Measurements from ENCODE around the gene KIF4A. TPM values are rescaled to one million over a fixed set of nuclear protein-coding genes. Genes with fewer than 3 reads are reported as not detected.

KIF4A gene
- total RNA-seq, 2 donors from 2014 or later: 0.73 to 1.3 TPM

DNA sequence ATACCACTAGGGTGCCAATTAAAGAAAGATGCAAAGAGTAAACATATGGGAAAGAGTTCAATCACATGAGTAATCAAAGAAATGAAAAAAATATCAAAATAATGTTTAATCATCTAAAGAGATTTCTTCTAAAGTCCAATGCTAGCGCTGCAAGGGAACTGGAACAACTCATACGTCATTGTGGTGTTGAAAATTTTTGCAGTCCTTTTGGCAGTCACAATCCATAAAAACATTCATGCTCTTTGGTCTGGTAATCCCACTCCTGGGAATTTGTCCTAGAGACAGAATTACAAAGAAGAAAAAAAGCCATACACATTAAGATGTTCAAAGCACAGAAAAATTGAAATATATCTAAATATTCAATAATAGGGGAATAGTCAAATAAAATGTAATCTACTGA, 34.5 kb upstream of the KIF4A start:
- intact Hi-C loops (cut with DNase I): no loop called here
- DNase-seq (ENCODE audit: low spot score): no peak
- Histone ChIP-seq H3K9me3 (no peaks in the 10 kb centered on the region), H3K4me1 (replicated peaks) (no peaks in the 10 kb centered on the region), H3K27ac (no peak overlapping the region), H3K4me3 (no peak overlapping the region), H3K27me3 (replicated peaks; ENCODE audit: insufficient read depth) (no peaks in the 10 kb centered on the region), H3K36me3 (no peaks in the 10 kb centered on the region)
- TF ChIP-seq POLR2A (IDR thresholded peaks at IDR 0.05) (no peak), POLR2AphosphoS5 (IDR thresholded peaks at IDR 0.05) (no peak)
- TF ChIP-seq, protein P1, sequence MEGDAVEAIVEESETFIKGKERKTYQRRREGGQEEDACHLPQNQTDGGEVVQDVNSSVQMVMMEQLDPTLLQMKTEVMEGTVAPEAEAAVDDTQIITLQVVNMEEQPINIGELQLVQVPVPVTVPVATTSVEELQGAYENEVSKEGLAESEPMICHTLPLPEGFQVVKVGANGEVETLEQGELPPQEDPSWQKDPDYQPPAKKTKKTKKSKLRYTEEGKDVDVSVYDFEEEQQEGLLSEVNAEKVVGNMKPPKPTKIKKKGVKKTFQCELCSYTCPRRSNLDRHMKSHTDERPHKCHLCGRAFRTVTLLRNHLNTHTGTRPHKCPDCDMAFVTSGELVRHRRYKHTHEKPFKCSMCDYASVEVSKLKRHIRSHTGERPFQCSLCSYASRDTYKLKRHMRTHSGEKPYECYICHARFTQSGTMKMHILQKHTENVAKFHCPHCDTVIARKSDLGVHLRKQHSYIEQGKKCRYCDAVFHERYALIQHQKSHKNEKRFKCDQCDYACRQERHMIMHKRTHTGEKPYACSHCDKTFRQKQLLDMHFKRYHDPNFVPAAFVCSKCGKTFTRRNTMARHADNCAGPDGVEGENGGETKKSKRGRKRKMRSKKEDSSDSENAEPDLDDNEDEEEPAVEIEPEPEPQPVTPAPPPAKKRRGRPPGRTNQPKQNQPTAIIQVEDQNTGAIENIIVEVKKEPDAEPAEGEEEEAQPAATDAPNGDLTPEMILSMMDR (IDR thresholded peaks at IDR 0.05): no peak
- WGBS: 93% methylated on average over 2 of the region's 2 CpGs

DNA sequence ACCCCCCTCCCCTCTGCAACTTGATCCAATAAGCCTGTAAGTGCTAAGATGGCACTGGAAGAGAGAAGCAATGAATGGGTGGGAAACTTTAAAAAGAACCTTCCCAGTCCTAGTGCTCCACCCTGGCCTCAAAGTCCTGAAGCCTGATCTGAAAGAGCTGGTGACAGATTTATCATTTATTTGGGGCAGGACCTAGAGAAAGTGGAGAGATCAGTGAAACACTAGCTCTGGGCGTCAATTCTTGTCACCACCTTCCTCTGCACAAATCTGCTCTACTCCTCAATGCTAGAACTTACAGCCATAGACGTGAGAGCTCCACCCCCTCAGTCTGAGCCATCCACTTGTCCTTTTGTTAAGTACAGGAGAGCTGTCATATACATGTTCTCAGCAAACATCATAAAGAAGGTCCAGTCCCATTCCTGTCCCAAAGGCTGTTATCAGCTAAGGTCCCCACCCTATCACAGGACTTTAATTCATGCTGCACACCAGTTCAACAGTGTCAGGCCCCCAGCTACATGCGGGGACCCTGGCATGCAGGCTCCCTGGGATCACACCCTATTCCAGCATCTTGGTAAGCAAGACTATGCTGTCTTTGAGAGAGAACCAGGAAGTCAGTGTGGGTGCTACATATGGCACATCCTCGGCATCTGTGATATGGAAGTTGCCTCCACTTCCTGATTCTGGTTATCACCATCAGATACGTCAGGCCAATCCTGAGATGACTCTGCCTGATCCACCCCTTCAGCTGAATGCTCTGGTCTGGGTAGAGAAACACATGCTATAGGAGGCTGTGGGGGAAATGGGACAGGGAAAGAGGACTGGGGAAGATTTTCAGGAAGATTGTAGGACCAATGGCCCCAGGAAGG, 32.2 kb upstream of the KIF4A start:
- no peak for DNase-seq (ENCODE audit: low spot score)
- Histone ChIP-seq H3K4me1 (replicated peaks) (no peaks in the 10 kb centered on the region), H3K4me3 (no peak overlapping the region), H3K9me3 (no peaks in the 10 kb centered on the region), H3K27me3 (replicated peaks; ENCODE audit: insufficient read depth) (no peaks in the 10 kb centered on the region), H3K36me3 (no peaks in the 10 kb centered on the region), H3K27ac (no peak overlapping the region)
- intact Hi-C loops (cut with DNase I): no loop called here
- WGBS: 84% methylated on average over 5 of the region's 5 CpGs
- TF ChIP-seq, protein P1 (IDR thresholded peaks at IDR 0.05): no peak
- TF ChIP-seq POLR2A (IDR thresholded peaks at IDR 0.05): no peak
- TF ChIP-seq POLR2AphosphoS5 (IDR thresholded peaks at IDR 0.05): no peak

DNA sequence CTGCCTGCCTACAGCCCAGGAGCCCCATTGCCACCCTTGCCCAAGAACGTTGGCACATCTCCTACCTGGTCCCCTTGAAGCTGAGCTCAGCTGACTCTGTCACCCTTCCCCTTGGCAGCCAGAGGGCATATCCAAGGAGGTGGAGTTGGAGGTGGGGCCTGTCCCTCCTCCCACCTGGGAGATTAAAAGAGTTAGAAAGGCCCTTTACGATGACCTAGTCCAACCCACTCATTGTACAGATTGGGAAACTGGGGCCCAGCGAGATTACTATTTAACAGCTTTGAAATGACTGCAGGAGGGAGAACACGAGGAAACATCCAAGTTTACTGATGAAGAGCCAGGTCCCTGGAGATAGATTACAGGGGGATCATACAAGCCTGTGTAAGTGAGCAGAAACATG, 29.8 kb upstream of the KIF4A start, which contains the start of gene P2RY4:
P2RY4 (minus strand) TSS at position 101 of the 400 bp plus-strand sequence. CDS start 580 bp downstream, outside the sequence.
- Histone ChIP-seq H3K27ac (no peak within 1 kb of the TSS), H3K36me3 (no peaks in the 10 kb centered on the region), H3K9me3 (no peaks in the 10 kb centered on the region), H3K27me3 (replicated peaks; ENCODE audit: insufficient read depth) (no peaks in the 10 kb centered on the region), H3K4me3 (no peak within 1 kb of the TSS), H3K4me1 (replicated peaks) (no peaks in the 10 kb centered on the region)
- TF ChIP-seq POLR2A (IDR thresholded peaks at IDR 0.05) (no peak), POLR2AphosphoS5 (IDR thresholded peaks at IDR 0.05) (no peak)
- TF ChIP-seq, protein P1 (IDR thresholded peaks at IDR 0.05): no peak
- intact Hi-C loops (cut with DNase I): no loop called here
- DNase-seq (ENCODE audit: low spot score): no peak
- whole genome bisulfite sequencing: 62% methylated on average over 4 of the region's 4 CpGs

DNA sequence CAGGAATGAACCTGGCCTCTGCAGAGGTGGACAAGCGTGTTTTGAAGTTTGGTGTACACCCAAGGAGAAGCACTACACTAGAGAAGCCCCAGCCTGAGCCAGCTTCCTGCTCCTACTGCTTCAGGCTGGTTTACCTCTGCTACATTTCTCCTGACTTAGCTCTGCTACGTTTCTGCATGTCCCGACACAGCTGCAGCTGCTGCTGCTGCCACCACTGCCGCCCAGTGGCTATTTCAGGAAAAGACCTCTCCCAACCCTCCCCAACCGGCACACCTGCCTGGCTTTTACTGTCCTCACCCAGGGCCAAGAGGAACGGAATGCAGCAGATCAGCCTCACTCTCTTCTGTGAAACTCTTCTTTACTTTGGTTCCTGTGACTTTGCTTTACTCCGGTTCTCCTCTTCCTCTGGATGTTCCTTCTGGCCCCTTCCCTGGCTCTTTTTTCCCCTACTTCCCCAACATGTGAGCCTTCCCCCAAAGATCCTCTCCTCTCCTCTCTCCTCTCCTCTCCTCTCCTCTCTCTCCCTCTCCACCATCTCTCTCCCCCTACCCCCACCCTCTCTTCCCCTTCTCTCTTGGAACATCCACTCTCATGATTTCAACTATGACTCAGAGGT, 26.8 kb upstream of the KIF4A start:
- WGBS: 12% methylated on average over 7 of the region's 7 CpGs
- no peak overlapping the region for H3K27ac ChIP-seq
- peak; percentile 65 for DNase-seq (ENCODE audit: low spot score)
- intact Hi-C loops (cut with DNase I): no loop called here
- H3K27me3 ChIP-seq (replicated peaks; ENCODE audit: insufficient read depth): no peaks in the 10 kb centered on the region
- no peak overlapping the region for H3K4me3 ChIP-seq
- no peaks in the 10 kb centered on the region for H3K4me1 ChIP-seq (replicated peaks)
- no peaks in the 10 kb centered on the region for H3K36me3 ChIP-seq
- TF ChIP-seq POLR2AphosphoS5 (IDR thresholded peaks at IDR 0.05) (peak; percentile 42), POLR2A (IDR thresholded peaks at IDR 0.05) (no peak)
- TF ChIP-seq, protein P1 (IDR thresholded peaks at IDR 0.05): peak in 3 of 4 experiments; percentile 31 to 70 (median 59)
- H3K9me3 ChIP-seq: no peaks in the 10 kb centered on the region

All from prostate gland (tissue), 2 donors.